H1 (cell line): Measurements from ENCODE around the gene TNFAIP2. TPM values are rescaled to one million over a fixed set of nuclear protein-coding genes. Genes with fewer than 3 reads are reported as not detected.
A peak's percentile ranks its signal among the peaks of the same experiment; 100 is the strongest.

Source experiments
- CTCF ChIA-PET: fragments of 300-600 bp; sonication (Branson Sonifier 250); formaldehyde crosslinking; loops from one replicate; lab custom pipeline; 2021; ENCODE audit not compliant: partially characterized antibody; lab: Charles Lee
- POLR2A ChIA-PET: fragments of 300-600 bp; sonication (Branson Sonifier 250); formaldehyde crosslinking; loops from one replicate; lab custom pipeline; 2021; ENCODE audit warnings: inconsistent platforms; ENCODE audit not compliant: partially characterized antibody; lab: Charles Lee
- DNase-seq, 2 experiments: peaks; one replicate each; pipeline versions ENCODE4 v3.0.0 to v3.0.0-alpha.2; 2010 to 2022; ENCODE audit warnings: low spot score in 2 of 2, low read depth in 1 of 2, mixed read lengths in 1 of 2
- FAIRE-seq: peaks from 2 replicates; lab custom pipeline; 2011; peaks lifted over from hg19 to GRCh38; lab: Jason Lieb, UNC
- H2AFZ ChIP-seq: 2 replicates; pipeline ENCODE4 v1.8.1; 2012; ENCODE audit warnings: low read length, inconsistent platforms
- H2AK5ac ChIP-seq: 2 replicates; pipeline ENCODE4 v1.6.1; 2013; ENCODE audit warnings: low read depth, low read length
- H2BK120ac ChIP-seq: replicated peaks from 2 replicates; pipeline ENCODE3; 2013; ENCODE audit warnings: low read depth, low read length, inconsistent platforms
- H2BK12ac ChIP-seq: 2 replicates; pipeline ENCODE4 v1.6.1; 2013; ENCODE audit warnings: low read depth, low read length
- H2BK15ac ChIP-seq: 2 replicates; pipeline ENCODE4 v1.6.1; 2013; ENCODE audit warnings: low read length
- H2BK20ac ChIP-seq: 2 replicates; pipeline ENCODE4 v1.6.1; 2013; ENCODE audit warnings: low read length
- H2BK5ac ChIP-seq: 2 replicates; pipeline ENCODE4 v1.6.1; 2013; ENCODE audit warnings: low read depth, low read length
- H3K14ac ChIP-seq: 2 replicates; pipeline ENCODE4 v1.6.1; 2013; ENCODE audit warnings: inconsistent platforms; ENCODE audit not compliant: insufficient read length
- H3K18ac ChIP-seq: 2 replicates; pipeline ENCODE4 v1.6.1; 2013; ENCODE audit warnings: low read length; ENCODE audit errors: extremely low read depth
- H3K23ac ChIP-seq: 2 replicates; pipeline ENCODE4 v1.6.1; 2013; ENCODE audit warnings: inconsistent platforms; ENCODE audit not compliant: insufficient read length
- H3K23me2 ChIP-seq: 2 replicates; pipeline ENCODE4 v1.6.1; 2013; ENCODE audit warnings: low read depth, low read length
- H3K27ac ChIP-seq: 2 replicates; pipeline ENCODE4 v1.6.1; 2011; ENCODE audit warnings: low read depth, low read length, inconsistent platforms
- H3K27me3 ChIP-seq, 4 experiments: replicated peaks in 1 of 4; 1 replicate in 1 of 4; 2 replicates in 3 of 4; pipeline versions ENCODE4 v1.6.1 to v1.8.1; 2011 to 2013; ENCODE audit warnings: low read length in 3 of 4, mild to moderate bottlenecking in 3 of 4, inconsistent platforms in 2 of 4, mixed read lengths in 2 of 4, moderate library complexity in 1 of 4; ENCODE audit not compliant: control insufficient read depth in 3 of 4, insufficient read depth in 3 of 4; ENCODE audit errors: extremely low read depth in 1 of 4
- H3K36me3 ChIP-seq, 4 experiments: 2 replicates each; pipeline versions ENCODE4 v1.6.1 to v1.8.1; 2011 to 2013; ENCODE audit warnings: mild to moderate bottlenecking in 4 of 4, low read length in 3 of 4, moderate library complexity in 2 of 4, control low read depth in 1 of 4, inconsistent platforms in 1 of 4; ENCODE audit not compliant: insufficient read depth in 4 of 4, control insufficient read depth in 2 of 4
- H3K4ac ChIP-seq: replicated peaks from 2 replicates; pipeline ENCODE3; 2013; ENCODE audit warnings: low read length, low read depth, mixed read lengths, inconsistent platforms; ENCODE audit not compliant: insufficient read length
- H3K4me1 ChIP-seq, 4 experiments: replicated peaks in 1 of 4; 1 replicate in 1 of 4; 2 replicates in 3 of 4; pipeline versions ENCODE4 v1.6.1 to v1.8.1; 2011 to 2013; ENCODE audit warnings: low read length in 3 of 4, inconsistent platforms in 2 of 4, mixed read lengths in 1 of 4; ENCODE audit not compliant: insufficient read depth in 4 of 4, control insufficient read depth in 3 of 4
- H3K4me2 ChIP-seq, 2 experiments: 2 replicates each; pipeline versions ENCODE4 v1.6.1 to v1.8.1; 2011 to 2013; ENCODE audit warnings: low read depth in 2 of 2, low read length in 2 of 2, control low read depth in 1 of 2, inconsistent platforms in 1 of 2, mild to moderate bottlenecking in 1 of 2; ENCODE audit not compliant: insufficient read depth in 1 of 2
- H3K4me3 ChIP-seq, 4 experiments: fragments of 200-600, 300-600 bp in 1 of 4; sonication (generic), shearing (Covaris generic), sonication (Bioruptor Twin) in 1 of 4; 2 replicates each; pipeline versions ENCODE4 v1.5.1 to v1.8.1; 2011 to 2016; ENCODE audit warnings: low read length in 4 of 4, low read depth in 3 of 4, control low read depth in 2 of 4, inconsistent platforms in 2 of 4, mild to moderate bottlenecking in 2 of 4, mixed read lengths in 1 of 4, moderate library complexity in 1 of 4; ENCODE audit not compliant: insufficient read depth in 2 of 4; ENCODE audit errors: extremely low read depth in 1 of 4
- H3K56ac ChIP-seq: replicated peaks from 2 replicates; pipeline ENCODE3; 2013; ENCODE audit warnings: low read depth, mild to moderate bottlenecking, mixed read lengths, low read length, inconsistent platforms; ENCODE audit not compliant: insufficient read length
- H3K79me1 ChIP-seq: 2 replicates; pipeline ENCODE4 v1.6.1; 2013; ENCODE audit warnings: low read depth, low read length, control low read depth
- H3K79me2 ChIP-seq, 2 experiments: 2 replicates each; pipeline versions ENCODE4 v1.6.1 to v1.8.1; 2012 to 2013; ENCODE audit warnings: low read length in 2 of 2, mild to moderate bottlenecking in 2 of 2, inconsistent platforms in 1 of 2; ENCODE audit not compliant: insufficient read depth in 2 of 2, control insufficient read depth in 1 of 2
- H3K9ac ChIP-seq, 4 experiments: replicated peaks in 1 of 4; 1 replicate in 1 of 4; 2 replicates in 3 of 4; pipeline versions ENCODE4 v1.6.1 to v1.8.1; 2011 to 2013; ENCODE audit warnings: low read depth in 3 of 4, low read length in 3 of 4, control low read depth in 2 of 4, mild to moderate bottlenecking in 2 of 4, moderate library complexity in 2 of 4, inconsistent platforms in 1 of 4; ENCODE audit errors: extremely low read depth in 1 of 4
- H3K9me3 ChIP-seq, 2 experiments: 2 replicates each; pipeline versions ENCODE4 v1.6.1 to v1.8.1; 2012 to 2013; ENCODE audit warnings: mild to moderate bottlenecking in 2 of 2, moderate library complexity in 2 of 2, control low read depth in 1 of 2, inconsistent platforms in 1 of 2, low read depth in 1 of 2, low read length in 1 of 2, mixed read lengths in 1 of 2; ENCODE audit not compliant: insufficient read depth in 2 of 2
- H4K20me1 ChIP-seq, 2 experiments: replicated peaks in 1 of 2; 2 replicates each; pipeline versions ENCODE3 to v1.8.1; 2011 to 2013; ENCODE audit warnings: inconsistent platforms in 2 of 2, low read length in 2 of 2, mild to moderate bottlenecking in 1 of 2; ENCODE audit not compliant: insufficient read depth in 2 of 2, control insufficient read depth in 1 of 2
- H4K5ac ChIP-seq: 2 replicates; pipeline ENCODE4 v1.6.1; 2013; ENCODE audit warnings: low read length, low read depth, mixed read lengths, inconsistent platforms; ENCODE audit not compliant: insufficient read length
- H4K8ac ChIP-seq: 2 replicates; pipeline ENCODE4 v1.8.0; 2013; ENCODE audit warnings: mild to moderate bottlenecking, moderate library complexity, low read length, inconsistent platforms; ENCODE audit not compliant: insufficient read depth; ENCODE audit errors: extremely low read depth
- H4K91ac ChIP-seq: replicated peaks from 2 replicates; pipeline ENCODE3; 2013; ENCODE audit warnings: low read length, mixed read lengths, inconsistent platforms; ENCODE audit not compliant: insufficient read length
- ASH2L ChIP-seq: fragments of 200-600, 300-600 bp; sonication (generic); IDR thresholded peaks from one replicate; pipeline ENCODE4 v1.7.1; 2017; ENCODE audit warnings: low read length
- CTCF ChIP-seq, 3 experiments: IDR thresholded peaks; 1 replicate in 2 of 3; 2 replicates in 1 of 3; pipeline versions ENCODE4 v1.5.1 to v1.6.1; 2011; ENCODE audit warnings: low read length in 3 of 3, mild to moderate bottlenecking in 3 of 3, inconsistent platforms in 2 of 3, low read depth in 1 of 3, moderate library complexity in 1 of 3; ENCODE audit not compliant: insufficient read depth in 1 of 3; ENCODE audit errors: control extremely low read depth in 1 of 3
- EP300 ChIP-seq, 2 experiments: IDR thresholded peaks; 1 replicate in 1 of 2; 2 replicates in 1 of 2; pipeline ENCODE4 v1.6.1; 2011 to 2012; ENCODE audit warnings: low read depth in 2 of 2, low read length in 2 of 2, mild to moderate bottlenecking in 2 of 2, borderline replicate concordance in 1 of 2, inconsistent platforms in 1 of 2, moderate library complexity in 1 of 2
- POLR2AphosphoS5 ChIP-seq: IDR thresholded peaks from 2 replicates; pipeline ENCODE4 v1.6.1; 2011; ENCODE audit warnings: low read depth, low read length
- RNF2 ChIP-seq: fragments of 200-900, 300-1000 bp; sonication (generic); IDR thresholded peaks from 2 replicates; pipeline ENCODE4 v1.7.1; 2016; ENCODE audit warnings: borderline replicate concordance, low read depth, mild to moderate bottlenecking, antibody characterized with exemption, low read length; ENCODE audit not compliant: poor library complexity, severe bottlenecking; ENCODE audit errors: missing control alignments
- SAP30 ChIP-seq: fragments of 300-600 bp; sonication (generic); IDR thresholded peaks from 2 replicates; pipeline ENCODE4 v1.7.1; 2012; ENCODE audit warnings: low read length, moderate library complexity, mild to moderate bottlenecking, inconsistent platforms; ENCODE audit not compliant: insufficient read depth, insufficient replicate concordance
- SUZ12 ChIP-seq: fragments of 200-600 bp; sonication (generic); IDR thresholded peaks from 2 replicates; pipeline ENCODE4 v1.6.1; 2012; ENCODE audit warnings: mild to moderate bottlenecking, inconsistent platforms, low read length, moderate library complexity, mixed read lengths
- WGBS, 2 experiments: shearing (Covaris generic) in 1 of 2; methylation state at CpG; one replicate each; pipeline versions ENCODE4 v1.1.6 to v1.1.7; 2013 to 2015; ENCODE audit warnings: low lambda C conversion rate in 2 of 2, mixed read lengths in 2 of 2, inconsistent platforms in 1 of 2, low coverage in 1 of 2, missing lambda C conversion rate in 1 of 2; ENCODE audit not compliant: insufficient replicate concordance in 2 of 2, insufficient coverage in 1 of 2, insufficient read length in 1 of 2; ENCODE audit errors: extremely low coverage in 1 of 2, missing lambda C conversion rate in 1 of 2; 5-methylcytosine and 5-hydroxymethylcytosine counted together
- polyA plus RNA-seq, 7 experiments: library from polyadenylated mRNA; depleted of rRNA in 3 of 7; stranded (reverse) in 5 of 7; unstranded in 2 of 7; fragments of >200 nt in 5 of 7; fragments of 200-250 nt in 2 of 7; gene quantifications; 1 replicate in 5 of 7; 2 replicates in 1 of 7; 4 replicates in 1 of 7; pipeline versions ENCODE4 v1.2.1 to v1.2.3, GENCODE V29; 2011 to 2013; ENCODE audit warnings: missing spikeins in 2 of 7, mixed read lengths in 2 of 7
- total RNA-seq: library from RNA; stranded (reverse); fragmentation: NEBNext Ultra II Directional; extraction: Animal tissue kit (Norgen Biotek cat#: 25700); gene quantifications from 2 replicates; pipeline ENCODE4 v1.2.1, GENCODE V29; 2021

The TNFAIP2 gene
- total and polyA plus RNA-seq, 2 of the 8 experiments (the other 6 are each of a cell fraction or from before 2014, with no cell fraction given), result 28.3 to 34.5 TPM

GRCh38 chr14:103121846-103122584 is 1.2 kb upstream of the TNFAIP2 start:
- H3K9ac ChIP-seq, result no peak overlapping the region; a peak in 1 of 7 replicates
- peak overlapping the region; percentile 11 for H4K91ac ChIP-seq
- peak overlapping the region; percentile 83 for H3K18ac ChIP-seq
- peaks cover 0 to 36% (median 26%) of the 10 kb centered on the region in 4 experiments; a peak in 6 of 7 replicates for H3K27me3 ChIP-seq
- peaks cover 0 to 35% (median 25%) of the 10 kb centered on the region in 4 experiments; a peak in 6 of 7 replicates for H3K4me1 ChIP-seq
- H3K79me1 ChIP-seq, result no peaks in the 10 kb centered on the region
- ChIA-PET POLR2A (interaction anchor here (1.0 to 1.1 kb wide), 2 partner anchors 9 to 14 kb away, joined by 3 to 4 read pairs; no protein-coding TSS in a partner anchor), CTCF (interaction anchor here (1.0 to 18.4 kb wide), 3 partner anchors 8 to 87 kb away, joined by 3 to 276 read pairs (median 3); no protein-coding TSS in a partner anchor)
- H3K4me3 ChIP-seq, result peak overlapping the region in 3 of 4 experiments; percentile 21 to 62 (median 32); a peak in 5 of 8 replicates
- no peaks in the 10 kb centered on the region for H3K9me3 ChIP-seq
- H3K79me2 ChIP-seq, result no peaks in the 10 kb centered on the region
- H2BK12ac ChIP-seq, result 0 out of 2 replicates have a peak overlapping the region, but pooled peaks have one; percentile 75
- no peak overlapping the region for H4K5ac ChIP-seq
- H2BK15ac ChIP-seq, result no peak overlapping the region; the same call in 1 of the 2 replicates
- H3K4ac ChIP-seq, result no peak overlapping the region
- no peak overlapping the region for H3K56ac ChIP-seq
- no peak for FAIRE-seq
- DNase-seq, result peak in 1 of 2 experiments; percentile 80
- WGBS, 2 experiments, result 14% methylated on average over 20 of the region's 23 CpGs; no CpG with 5 or more reads in 1 of the 2 experiments
- H3K4me2 ChIP-seq, result peak overlapping the region; percentile 68 to 83
- peaks cover 6 to 7% of the 10 kb centered on the region in 2 experiments for H4K20me1 ChIP-seq
- H3K14ac ChIP-seq, result no peak overlapping the region
- peak overlapping the region; percentile 75; the same call in 1 of the 2 replicates for H2BK5ac ChIP-seq
- no peak overlapping the region for H2AFZ ChIP-seq
- no peak overlapping the region for H3K27ac ChIP-seq
- H3K23me2 ChIP-seq, result peaks cover 3% of the 10 kb centered on the region; the same call in 1 of the 2 replicates
- H3K23ac ChIP-seq, result no peak overlapping the region
- no peak overlapping the region for H2BK120ac ChIP-seq
- H2BK20ac ChIP-seq, result peak overlapping the region; percentile 80; the same call in 1 of the 2 replicates
- H3K36me3 ChIP-seq, result no peaks in the 10 kb centered on the region
- H4K8ac ChIP-seq, result peak overlapping the region; percentile 76
- H2AK5ac ChIP-seq, result no peak overlapping the region
- TF ChIP-seq EP300 (IDR thresholded peaks at IDR 0.05; ENCODE audit: borderline replicate concordance in 1 of 2, low read depth in 2 of 2, low read length in 2 of 2) (no peak), POLR2AphosphoS5 (no peak), SAP30 (no peak), CTCF (IDR thresholded peaks at IDR 0.05; ENCODE audit: control extremely low read depth in 1 of 3, insufficient read depth in 1 of 3, low read depth in 1 of 3, low read length in 3 of 3) (no peak), ASH2L (peak; percentile 43), SUZ12 (peak; percentile 6; the same call in 1 of the 2 replicates), RNF2 (no peak)
